Cardiac muscle cell (in vitro differentiated cells and primary cell): ENCODE measurements around the gene RFK. TPM values are rescaled to one million over a fixed set of nuclear protein-coding genes. Genes with fewer than 3 reads are reported as not detected.

Source experiments
- DNase-seq, 2 donors: peaks; one replicate each; pipeline versions ENCODE4 v3.0.0 to v3.0.0-alpha.2; 2010 to 2017; ENCODE audit warnings: low read depth in 1 of 2, low spot score in 1 of 2
- H3K27ac ChIP-seq: fragments of 200-600 bp; sonication (generic); 2 replicates; pipeline ENCODE4 v1.5.1; 2016
- H3K27me3 ChIP-seq: fragments of 200-600 bp; sonication (generic); 2 replicates; pipeline ENCODE4 v1.6.0; 2016; ENCODE audit warnings: control low read depth
- H3K36me3 ChIP-seq: fragments of 200-600 bp; sonication (generic); 2 replicates; pipeline ENCODE4 v1.5.1; 2016; ENCODE audit warnings: control low read depth
- H3K4me1 ChIP-seq: fragments of 200-600 bp; sonication (generic); 2 replicates; pipeline ENCODE4 v1.8.1; 2017; ENCODE audit warnings: low read depth, mild to moderate bottlenecking, mixed run types
- H3K4me3 ChIP-seq: fragments of 200-600 bp; sonication (generic); 2 replicates; pipeline ENCODE4 v1.5.1; 2016; ENCODE audit warnings: mild to moderate bottlenecking
- H3K9me3 ChIP-seq: fragments of 200-600 bp; sonication (generic); 2 replicates; pipeline ENCODE4 v1.5.1; 2017; ENCODE audit warnings: low read depth, mild to moderate bottlenecking, control low read depth
- polyA plus RNA-seq: library from polyadenylated mRNA; unstranded; fragments of >200 nt; fragmentation: Nextera tagmentation; extraction: Ambion mirVana; gene quantifications from 2 replicates; pipeline ENCODE4 v1.2.1, GENCODE V29; 2016
- total RNA-seq: library from RNA; depleted of rRNA; stranded (reverse); fragments of >200 nt; gene quantifications from 2 replicates; pipeline ENCODE4 v1.2.3, GENCODE V29; 2016
- TF ChIP-seq, protein P1 (sequence below): IDR thresholded peaks from 2 replicates; pipeline ENCODE4 v1.5.1; 2012; ENCODE audit warnings: low read depth, mild to moderate bottlenecking, low read length

RFK gene
- total and polyA plus RNA-seq, 2 experiments from 2014 or later, result 14.2 to 18.2 TPM

DNA sequence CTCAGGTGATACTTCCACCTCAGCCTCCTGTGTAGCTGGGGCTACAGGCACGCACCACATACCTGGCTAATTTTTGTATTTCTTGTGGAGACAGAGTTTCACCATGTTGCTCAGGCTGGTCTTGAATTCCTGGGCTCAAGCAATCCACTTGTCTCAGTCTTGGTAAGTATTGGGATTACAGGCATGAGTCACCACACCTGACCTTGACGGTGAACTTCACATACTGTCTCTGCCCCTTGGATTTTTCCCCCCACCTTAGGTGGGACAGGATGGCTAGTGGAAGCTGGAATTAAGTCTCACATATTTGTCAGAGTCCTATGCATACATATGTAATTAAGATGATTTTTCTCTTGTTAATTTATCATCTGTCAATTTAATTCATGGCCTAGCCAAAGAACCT, 20.9 kb upstream of the RFK start:
- Histone ChIP-seq H3K4me1 (no peaks in the 10 kb centered on the region), H3K9me3 (no peaks in the 10 kb centered on the region), H3K4me3 (no peak overlapping the region), H3K27ac (no peak overlapping the region), H3K36me3 (no peaks in the 10 kb centered on the region), H3K27me3 (no peaks in the 10 kb centered on the region)
- DNase-seq, result no peak
- TF ChIP-seq, protein P1, sequence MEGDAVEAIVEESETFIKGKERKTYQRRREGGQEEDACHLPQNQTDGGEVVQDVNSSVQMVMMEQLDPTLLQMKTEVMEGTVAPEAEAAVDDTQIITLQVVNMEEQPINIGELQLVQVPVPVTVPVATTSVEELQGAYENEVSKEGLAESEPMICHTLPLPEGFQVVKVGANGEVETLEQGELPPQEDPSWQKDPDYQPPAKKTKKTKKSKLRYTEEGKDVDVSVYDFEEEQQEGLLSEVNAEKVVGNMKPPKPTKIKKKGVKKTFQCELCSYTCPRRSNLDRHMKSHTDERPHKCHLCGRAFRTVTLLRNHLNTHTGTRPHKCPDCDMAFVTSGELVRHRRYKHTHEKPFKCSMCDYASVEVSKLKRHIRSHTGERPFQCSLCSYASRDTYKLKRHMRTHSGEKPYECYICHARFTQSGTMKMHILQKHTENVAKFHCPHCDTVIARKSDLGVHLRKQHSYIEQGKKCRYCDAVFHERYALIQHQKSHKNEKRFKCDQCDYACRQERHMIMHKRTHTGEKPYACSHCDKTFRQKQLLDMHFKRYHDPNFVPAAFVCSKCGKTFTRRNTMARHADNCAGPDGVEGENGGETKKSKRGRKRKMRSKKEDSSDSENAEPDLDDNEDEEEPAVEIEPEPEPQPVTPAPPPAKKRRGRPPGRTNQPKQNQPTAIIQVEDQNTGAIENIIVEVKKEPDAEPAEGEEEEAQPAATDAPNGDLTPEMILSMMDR, result no peak

DNA sequence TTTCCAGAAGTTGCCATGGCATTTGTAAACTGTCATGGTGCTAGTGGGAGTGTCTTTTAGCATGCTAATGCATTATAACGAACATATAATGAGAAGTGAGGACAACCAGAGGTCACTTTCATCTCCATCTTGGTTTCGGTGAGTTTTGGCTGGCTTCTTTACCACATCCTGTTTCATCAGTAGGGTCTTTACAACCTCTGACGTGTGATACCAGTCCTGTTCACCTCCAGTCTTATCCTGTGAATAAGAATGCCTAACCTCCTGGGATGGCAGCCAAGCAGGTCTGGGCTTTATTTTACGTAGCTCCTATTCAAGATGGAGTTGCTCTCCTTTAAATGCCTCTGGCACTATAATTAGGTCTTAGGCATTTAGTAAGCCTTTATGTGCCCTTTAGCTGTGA, 20.4 kb upstream of the RFK start:
- DNase-seq, result peak in 1 of 2 donors; percentile 75
- H3K27ac ChIP-seq, result no peak overlapping the region

DNA sequence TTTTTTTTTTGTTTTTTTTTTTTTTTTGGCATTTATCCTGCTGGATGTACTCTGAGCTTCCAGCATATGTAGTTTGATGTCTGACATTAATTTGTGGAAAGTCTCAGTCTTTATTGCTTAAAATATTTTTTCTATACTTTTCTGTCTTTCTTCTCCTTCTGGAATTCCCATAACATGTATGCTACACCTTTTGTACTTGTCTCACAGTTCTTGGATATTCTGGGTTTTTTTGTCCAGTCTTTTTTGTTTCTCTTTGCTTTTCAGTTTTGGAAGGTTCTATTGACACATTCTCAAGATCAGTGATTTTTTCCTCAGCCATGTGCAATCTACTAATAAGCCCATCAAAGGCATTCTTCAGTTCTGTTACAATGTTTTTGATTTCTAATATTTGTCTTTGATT, 19.4 kb upstream of the RFK start:
- TF ChIP-seq, protein P1, result no peak
- Histone ChIP-seq H3K9me3 (no peaks in the 10 kb centered on the region), H3K4me3 (no peak overlapping the region), H3K4me1 (no peaks in the 10 kb centered on the region), H3K27me3 (no peaks in the 10 kb centered on the region), H3K36me3 (no peaks in the 10 kb centered on the region), H3K27ac (no peak overlapping the region)
- DNase-seq, result no peak

More for the DNA sequence above, 20.4 kb upstream of the RFK start:
- Histone ChIP-seq H3K36me3 (no peaks in the 10 kb centered on the region), H3K4me1 (no peaks in the 10 kb centered on the region), H3K4me3 (no peak overlapping the region), H3K27me3 (no peaks in the 10 kb centered on the region), H3K9me3 (no peaks in the 10 kb centered on the region)
- TF ChIP-seq, protein P1, result no peak

DNA sequence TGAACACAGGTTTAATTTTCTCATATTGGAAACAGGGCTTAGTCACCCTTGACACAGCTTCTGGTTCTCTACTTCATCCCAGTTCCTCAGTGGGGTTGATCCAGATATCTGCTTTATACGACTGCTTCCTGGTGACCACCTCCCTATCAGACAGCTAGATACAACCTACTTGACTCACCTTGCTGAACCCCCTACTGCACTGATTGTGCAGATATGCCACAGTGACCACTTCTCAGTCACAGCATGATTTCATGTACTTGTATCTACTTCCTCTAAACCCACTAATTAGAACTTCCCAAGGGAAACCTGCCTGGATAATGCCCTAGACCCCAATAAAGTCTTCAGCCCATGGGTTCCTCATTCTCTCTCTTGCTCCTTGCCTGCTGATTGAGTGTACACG, 18.4 kb upstream of the RFK start:
- TF ChIP-seq, protein P1, result no peak
- Histone ChIP-seq H3K36me3 (no peaks in the 10 kb centered on the region), H3K27me3 (no peaks in the 10 kb centered on the region), H3K9me3 (no peaks in the 10 kb centered on the region), H3K4me1 (no peaks in the 10 kb centered on the region), H3K27ac (no peak overlapping the region), H3K4me3 (no peak overlapping the region)
- no peak for DNase-seq

DNA sequence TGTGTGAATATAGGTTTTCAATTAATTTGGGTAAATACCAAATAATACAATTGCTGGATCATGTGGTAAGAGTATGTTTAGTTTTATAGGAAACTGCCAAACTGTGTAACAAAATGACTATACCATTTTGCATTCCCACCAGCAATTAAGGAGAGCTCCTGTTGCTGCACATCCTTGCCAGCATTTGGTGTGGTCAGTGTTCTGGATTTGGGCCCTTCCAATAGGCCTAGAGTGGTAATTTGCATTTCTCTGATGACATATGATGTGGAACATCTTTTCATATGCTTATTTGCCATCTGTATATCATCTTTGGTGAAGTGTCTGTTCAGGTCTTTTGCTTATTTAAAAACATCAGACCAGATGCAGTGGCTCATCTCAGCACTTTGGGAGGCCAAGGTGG, 11.6 kb upstream of the RFK start:
- Histone ChIP-seq H3K4me3 (no peak overlapping the region), H3K9me3 (no peaks in the 10 kb centered on the region), H3K27ac (no peak overlapping the region), H3K4me1 (no peaks in the 10 kb centered on the region), H3K36me3 (no peaks in the 10 kb centered on the region), H3K27me3 (no peaks in the 10 kb centered on the region)
- TF ChIP-seq, protein P1, result no peak
- no peak for DNase-seq

DNA sequence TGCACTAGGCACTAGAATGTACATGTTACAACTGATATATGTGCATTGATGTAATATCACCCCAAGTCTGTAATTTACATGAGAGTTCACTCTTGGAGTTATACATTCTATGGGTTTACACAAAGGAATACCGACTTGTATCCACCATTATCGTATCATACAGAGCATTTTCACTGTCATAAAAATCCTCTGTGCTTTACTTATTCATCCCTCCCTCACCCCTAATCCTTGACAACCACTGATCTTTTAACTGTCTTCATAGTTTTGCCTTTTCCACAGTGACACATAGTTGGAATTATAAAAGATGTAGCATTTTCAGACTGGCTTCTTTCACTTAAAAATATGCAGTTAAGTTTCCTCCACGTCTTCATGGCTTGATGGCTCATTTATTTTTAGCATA, 11.1 kb upstream of the RFK start:
- DNase-seq, result no peak
- H3K36me3 ChIP-seq, result no peaks in the 10 kb centered on the region
- H3K4me3 ChIP-seq, result no peak overlapping the region
- TF ChIP-seq, protein P1, result no peak
- no peaks in the 10 kb centered on the region for H3K9me3 ChIP-seq
- H3K4me1 ChIP-seq, result no peaks in the 10 kb centered on the region
- no peak overlapping the region for H3K27ac ChIP-seq
- no peaks in the 10 kb centered on the region for H3K27me3 ChIP-seq
